Measurements from ENCODE around the gene OSMR.

The OSMR gene

GRCh38 chr5:38831117-38831516 lies 14.7 kb upstream of the OSMR start:
- H3K36me3 ChIP-seq (ENCODE audit: insufficient read depth, low read length) = peaks cover 21% of the 10 kb centered on the region
- no peak overlapping the region for H2AFZ ChIP-seq (ENCODE audit: low read length, unreplicated experiment)
- H3K27ac ChIP-seq (ENCODE audit: low read depth, low read length) = 0 out of 2 replicates have a peak overlapping the region, but pooled peaks have one; percentile 16
- no peaks in the 10 kb centered on the region for H3K27me3 ChIP-seq (ENCODE audit: insufficient read depth, low read length)
- no peak overlapping the region for H3K4me3 ChIP-seq (ENCODE audit: low read depth, low read length)
- peaks cover 58% of the 10 kb centered on the region for H3K4me1 ChIP-seq (ENCODE audit: control insufficient read depth, insufficient read depth, low read length, unreplicated experiment)
- peaks cover 53% of the 10 kb centered on the region for H3K79me2 ChIP-seq (ENCODE audit: control insufficient read depth, insufficient read depth, low read length, unreplicated experiment)

- H2AFZ ChIP-seq (ENCODE audit: low read length, unreplicated experiment) = no peak overlapping the region
- peak overlapping the region; percentile 21; the same call in 1 of the 2 replicates for H3K27ac ChIP-seq (ENCODE audit: low read depth, low read length)
These were observed 13.9 kb upstream of the OSMR start for GRCh38 chr5:38831909-38832308.

GRCh38 chr5:38832810-38833209 lies 13.0 kb upstream of the OSMR start:
- H3K27me3 ChIP-seq (ENCODE audit: insufficient read depth, low read length) = no peaks in the 10 kb centered on the region
- peaks cover 10% of the 10 kb centered on the region; the same call in 1 of the 2 replicates for H3K36me3 ChIP-seq (ENCODE audit: insufficient read depth, low read length)
- H3K79me2 ChIP-seq (ENCODE audit: control insufficient read depth, insufficient read depth, low read length, unreplicated experiment) = peaks cover 51% of the 10 kb centered on the region
- H3K4me1 ChIP-seq (ENCODE audit: control insufficient read depth, insufficient read depth, low read length, unreplicated experiment) = peaks cover 57% of the 10 kb centered on the region
- H3K27ac ChIP-seq (ENCODE audit: low read depth, low read length) = peak overlapping the region; percentile 21; the same call in 1 of the 2 replicates
- H2AFZ ChIP-seq (ENCODE audit: low read length, unreplicated experiment) = no peak overlapping the region
- no peak overlapping the region for H3K4me3 ChIP-seq (ENCODE audit: low read depth, low read length)

More at GRCh38 chr5:38831909-38832308, 13.9 kb upstream of the OSMR start:
- H3K4me1 ChIP-seq (ENCODE audit: control insufficient read depth, insufficient read depth, low read length, unreplicated experiment) = peaks cover 57% of the 10 kb centered on the region
- H3K4me3 ChIP-seq (ENCODE audit: low read depth, low read length) = no peak overlapping the region
- H3K36me3 ChIP-seq (ENCODE audit: insufficient read depth, low read length) = peaks cover 19% of the 10 kb centered on the region
- peaks cover 51% of the 10 kb centered on the region for H3K79me2 ChIP-seq (ENCODE audit: control insufficient read depth, insufficient read depth, low read length, unreplicated experiment)
- H3K27me3 ChIP-seq (ENCODE audit: insufficient read depth, low read length) = no peaks in the 10 kb centered on the region

GRCh38 chr5:38835887-38836286 lies 9.9 kb upstream of the OSMR start:
- H3K36me3 ChIP-seq (ENCODE audit: insufficient read depth, low read length) = peaks cover 9% of the 10 kb centered on the region; the same call in 1 of the 2 replicates
- H3K27me3 ChIP-seq (ENCODE audit: insufficient read depth, low read length) = no peaks in the 10 kb centered on the region
- H3K4me1 ChIP-seq (ENCODE audit: control insufficient read depth, insufficient read depth, low read length, unreplicated experiment) = peaks cover 60% of the 10 kb centered on the region
- H3K79me2 ChIP-seq (ENCODE audit: control insufficient read depth, insufficient read depth, low read length, unreplicated experiment) = peaks cover 65% of the 10 kb centered on the region
- no peak overlapping the region for H2AFZ ChIP-seq (ENCODE audit: low read length, unreplicated experiment)
- H3K4me3 ChIP-seq (ENCODE audit: low read depth, low read length) = peak overlapping the region; percentile 37; the same call in 1 of the 2 replicates
- H3K27ac ChIP-seq (ENCODE audit: low read depth, low read length) = peak overlapping the region; percentile 72

- Histone ChIP-seq H3K79me2 (ENCODE audit: control insufficient read depth, insufficient read depth, low read length, unreplicated experiment) (peaks cover 71% of the 10 kb centered on the region), H2AFZ (ENCODE audit: low read length, unreplicated experiment) (no peak overlapping the region), H3K27me3 (ENCODE audit: insufficient read depth, low read length) (no peaks in the 10 kb centered on the region), H3K27ac (ENCODE audit: low read depth, low read length) (peak overlapping the region; percentile 72), H3K4me3 (ENCODE audit: low read depth, low read length) (no peak overlapping the region), H3K4me1 (ENCODE audit: control insufficient read depth, insufficient read depth, low read length, unreplicated experiment) (peaks cover 52% of the 10 kb centered on the region), H3K36me3 (ENCODE audit: insufficient read depth, low read length) (peaks cover 15% of the 10 kb centered on the region)
These were observed 8.4 kb upstream of the OSMR start for GRCh38 chr5:38837416-38837815.

- no peaks in the 10 kb centered on the region for H3K27me3 ChIP-seq (ENCODE audit: insufficient read depth, low read length)
- H3K79me2 ChIP-seq (ENCODE audit: control insufficient read depth, insufficient read depth, low read length, unreplicated experiment) = peaks cover 74% of the 10 kb centered on the region
- peak overlapping the region; percentile 72 for H3K27ac ChIP-seq (ENCODE audit: low read depth, low read length)
These were observed 7.9 kb upstream of the OSMR start for GRCh38 chr5:38837932-38838331.

GRCh38 chr5:38843665-38844064 lies 2.1 kb upstream of the OSMR start:
- H3K4me1 ChIP-seq (ENCODE audit: control insufficient read depth, insufficient read depth, low read length, unreplicated experiment) = peaks cover 25% of the 10 kb centered on the region
- peak overlapping the region; percentile 91 for H3K4me3 ChIP-seq (ENCODE audit: low read depth, low read length)
- peaks cover 91% of the 10 kb centered on the region for H3K79me2 ChIP-seq (ENCODE audit: control insufficient read depth, insufficient read depth, low read length, unreplicated experiment)
- H3K36me3 ChIP-seq (ENCODE audit: insufficient read depth, low read length) = peaks cover 16% of the 10 kb centered on the region
- H2AFZ ChIP-seq (ENCODE audit: low read length, unreplicated experiment) = no peak overlapping the region
- no peaks in the 10 kb centered on the region for H3K27me3 ChIP-seq (ENCODE audit: insufficient read depth, low read length)
- H3K27ac ChIP-seq (ENCODE audit: low read depth, low read length) = peak overlapping the region; percentile 97; the same call in 1 of the 2 replicates

More at GRCh38 chr5:38837932-38838331, 7.9 kb upstream of the OSMR start:
- Histone ChIP-seq H3K4me1 (ENCODE audit: control insufficient read depth, insufficient read depth, low read length, unreplicated experiment) (peaks cover 49% of the 10 kb centered on the region), H2AFZ (ENCODE audit: low read length, unreplicated experiment) (no peak overlapping the region), H3K4me3 (ENCODE audit: low read depth, low read length) (no peak overlapping the region), H3K36me3 (ENCODE audit: insufficient read depth, low read length) (peaks cover 20% of the 10 kb centered on the region)

- Histone ChIP-seq H3K27ac (ENCODE audit: low read depth, low read length) (peak overlapping the region; percentile 97), H3K36me3 (ENCODE audit: insufficient read depth, low read length) (peaks cover 38% of the 10 kb centered on the region), H3K4me3 (ENCODE audit: low read depth, low read length) (peak overlapping the region; percentile 91), H3K4me1 (ENCODE audit: control insufficient read depth, insufficient read depth, low read length, unreplicated experiment) (peaks cover 13% of the 10 kb centered on the region), H3K27me3 (ENCODE audit: insufficient read depth, low read length) (no peaks in the 10 kb centered on the region), H3K79me2 (ENCODE audit: control insufficient read depth, insufficient read depth, low read length, unreplicated experiment) (peaks cover 94% of the 10 kb centered on the region), H2AFZ (ENCODE audit: low read length, unreplicated experiment) (no peak overlapping the region)
These were observed 683 bp downstream of the OSMR start for GRCh38 chr5:38846379-38847011.

GRCh38 chr5:38847559-38848347 lies 1.9 kb downstream of the OSMR start:
- Histone ChIP-seq H3K27ac (ENCODE audit: low read depth, low read length) (peak overlapping the region; percentile 97), H2AFZ (ENCODE audit: low read length, unreplicated experiment) (no peak overlapping the region), H3K79me2 (ENCODE audit: control insufficient read depth, insufficient read depth, low read length, unreplicated experiment) (peaks cover 91% of the 10 kb centered on the region), H3K4me3 (ENCODE audit: low read depth, low read length) (peak overlapping the region; percentile 91), H3K27me3 (ENCODE audit: insufficient read depth, low read length) (no peaks in the 10 kb centered on the region), H3K4me1 (ENCODE audit: control insufficient read depth, insufficient read depth, low read length, unreplicated experiment) (peaks cover 13% of the 10 kb centered on the region), H3K36me3 (ENCODE audit: insufficient read depth, low read length) (peaks cover 37% of the 10 kb centered on the region)

- peak overlapping the region; percentile 91 for H3K4me3 ChIP-seq (ENCODE audit: low read depth, low read length)
- peaks cover 11% of the 10 kb centered on the region for H3K4me1 ChIP-seq (ENCODE audit: control insufficient read depth, insufficient read depth, low read length, unreplicated experiment)
- no peak overlapping the region for H2AFZ ChIP-seq (ENCODE audit: low read length, unreplicated experiment)
- peak overlapping the region; percentile 97; the same call in 1 of the 2 replicates for H3K27ac ChIP-seq (ENCODE audit: low read depth, low read length)
- no peaks in the 10 kb centered on the region for H3K27me3 ChIP-seq (ENCODE audit: insufficient read depth, low read length)
- peaks cover 36% of the 10 kb centered on the region for H3K36me3 ChIP-seq (ENCODE audit: insufficient read depth, low read length)
- peaks cover 90% of the 10 kb centered on the region for H3K79me2 ChIP-seq (ENCODE audit: control insufficient read depth, insufficient read depth, low read length, unreplicated experiment)
These were observed 2.8 kb downstream of the OSMR start for GRCh38 chr5:38848637-38849036.

Data from ACC112 (cell line).